Neuronal stem cell (in vitro differentiated cells): ENCODE results near the gene OR8H1.

Experiments used
- DNase-seq: peaks from one replicate; pipeline ENCODE4 v3.0.0-alpha.2; 2013; ENCODE audit warnings: low spot score
- H2AFZ ChIP-seq: one replicate; pipeline ENCODE4 v1.6.1; 2013; ENCODE audit warnings: mild to moderate bottlenecking, low read length, inconsistent platforms
- H2AK5ac ChIP-seq: 2 replicates; pipeline ENCODE4 v1.6.1; 2013; ENCODE audit warnings: low read depth, mild to moderate bottlenecking, inconsistent platforms, low read length, moderate library complexity, mixed read lengths
- H2BK120ac ChIP-seq: 2 replicates; pipeline ENCODE4 v1.6.1; 2013; ENCODE audit warnings: low read depth, mild to moderate bottlenecking, inconsistent platforms, low read length, moderate library complexity, mixed read lengths
- H2BK12ac ChIP-seq: one replicate; pipeline ENCODE4 v1.6.1; 2013; ENCODE audit warnings: low read length, inconsistent platforms
- H2BK15ac ChIP-seq: 2 replicates; pipeline ENCODE4 v1.6.1; 2013; ENCODE audit warnings: mild to moderate bottlenecking, low read length, inconsistent platforms, mixed read lengths
- H2BK5ac ChIP-seq: one replicate; pipeline ENCODE4 v1.6.1; 2013; ENCODE audit warnings: inconsistent platforms, mild to moderate bottlenecking, low read length, moderate library complexity
- H3K14ac ChIP-seq: one replicate; pipeline ENCODE4 v1.6.1; 2013; ENCODE audit warnings: low read length, inconsistent platforms
- H3K18ac ChIP-seq: 2 replicates; pipeline ENCODE4 v1.6.1; 2013; ENCODE audit warnings: low read length, inconsistent platforms
- H3K23ac ChIP-seq: 2 replicates; pipeline ENCODE4 v1.6.1; 2013; ENCODE audit warnings: low read depth, mild to moderate bottlenecking, mixed read lengths, low read length, inconsistent platforms; ENCODE audit not compliant: poor library complexity
- H3K27ac ChIP-seq: replicated peaks from 3 replicates; pipeline ENCODE4 v1.5.1; 2013; ENCODE audit warnings: low read length, inconsistent platforms
- H3K27me3 ChIP-seq, 3 experiments: 2 replicates each; pipeline ENCODE4 v1.6.1; 2013; ENCODE audit warnings: low read length in 3 of 3, mild to moderate bottlenecking in 2 of 3, inconsistent platforms in 1 of 3, low read depth in 1 of 3, mixed read lengths in 1 of 3, moderate library complexity in 1 of 3; ENCODE audit not compliant: control insufficient read depth in 3 of 3, insufficient read depth in 3 of 3
- H3K36me3 ChIP-seq, 2 donors: replicated peaks in 1 of 2; 2 replicates each; pipeline ENCODE4 v1.6.1; 2013; ENCODE audit warnings: low read length in 2 of 2; ENCODE audit not compliant: control insufficient read depth in 2 of 2, insufficient read depth in 2 of 2
- H3K4ac ChIP-seq: 2 replicates; pipeline ENCODE4 v1.6.1; 2013; ENCODE audit warnings: inconsistent platforms, mild to moderate bottlenecking, low read length, moderate library complexity
- H3K4me1 ChIP-seq, 2 donors: 1 replicate in 1 of 2; 2 replicates in 1 of 2; pipeline ENCODE4 v1.6.1; 2013; ENCODE audit warnings: low read length in 2 of 2, low read depth in 1 of 2; ENCODE audit not compliant: control insufficient read depth in 2 of 2, insufficient read depth in 1 of 2
- H3K4me2 ChIP-seq: one replicate; pipeline ENCODE4 v1.6.1; 2013; ENCODE audit warnings: mild to moderate bottlenecking, low read length, inconsistent platforms; ENCODE audit not compliant: insufficient read depth, poor library complexity, severe bottlenecking
- H3K4me3 ChIP-seq, 2 donors: 2 replicates each; pipeline ENCODE4 v1.5.1; 2013; ENCODE audit warnings: low read length in 2 of 2, mild to moderate bottlenecking in 2 of 2, inconsistent platforms in 1 of 2, moderate library complexity in 1 of 2
- H3K79me1 ChIP-seq: one replicate; pipeline ENCODE4 v1.6.1; 2013; ENCODE audit warnings: low read depth, mild to moderate bottlenecking, inconsistent platforms, low read length, moderate library complexity
- H3K9ac ChIP-seq: one replicate; pipeline ENCODE4 v1.6.1; 2013; ENCODE audit warnings: mild to moderate bottlenecking, low read depth, low read length, inconsistent platforms; ENCODE audit not compliant: poor library complexity
- H3K9me3 ChIP-seq, 2 donors: replicated peaks in 1 of 2; 2 replicates each; pipeline versions ENCODE3 to v1.6.1; 2013; ENCODE audit warnings: low read length in 2 of 2, mild to moderate bottlenecking in 2 of 2, inconsistent platforms in 1 of 2, low read depth in 1 of 2, mixed read lengths in 1 of 2, moderate library complexity in 1 of 2; ENCODE audit not compliant: control insufficient read depth in 2 of 2, insufficient read depth in 1 of 2
- H4K8ac ChIP-seq: one replicate; pipeline ENCODE4 v1.6.1; 2013; ENCODE audit warnings: low read depth, mild to moderate bottlenecking, inconsistent platforms, low read length, moderate library complexity
- H4K91ac ChIP-seq: one replicate; pipeline ENCODE4 v1.6.1; 2013; ENCODE audit warnings: low read length, low read depth, mild to moderate bottlenecking, inconsistent platforms; ENCODE audit not compliant: poor library complexity
- WGBS, 2 donors: extraction: QIAGEN DNeasy Blood & Tissue Kit; methylation state at CpG; one replicate each; pipeline ENCODE4 v1.1.7; 2013; ENCODE audit warnings: missing lambda C conversion rate in 2 of 2, mixed read lengths in 1 of 2; ENCODE audit not compliant: insufficient read length in 2 of 2, insufficient replicate concordance in 1 of 2; ENCODE audit errors: extremely low coverage in 2 of 2; 5-methylcytosine and 5-hydroxymethylcytosine counted together

OR8H1 gene

GRCh38 chr11:56314844-56315243 is 22.8 kb upstream of the OR8H1 start, which contains the start of gene OR8K3:
Gene OR8K3 (plus strand): TSS chr11:56315144. CDS start chr11:56318307, 3,163 bp downstream.
- Histone ChIP-seq H3K36me3 (no peaks in the 10 kb centered on the region), H4K8ac (no peak within 1 kb of the TSS), H2BK12ac (no peak within 1 kb of the TSS), H2AK5ac (no peak within 1 kb of the TSS), H3K27me3 (no peaks in the 10 kb centered on the region), H3K9me3 (peaks cover 0 to 1% of the 10 kb centered on the region in 2 donors), H3K27ac (no peak within 1 kb of the TSS), H3K4me2 (no peak within 1 kb of the TSS), H2BK15ac (no peak within 1 kb of the TSS), H2BK5ac (no peak within 1 kb of the TSS), H3K4ac (no peak within 1 kb of the TSS), H2AFZ (no peak within 1 kb of the TSS), H4K91ac (no peak within 1 kb of the TSS), H3K4me1 (no peaks in the 10 kb centered on the region), H3K14ac (no peak within 1 kb of the TSS), H3K79me1 (no peaks in the 10 kb centered on the region), H3K23ac (no peak within 1 kb of the TSS), H3K18ac (no peak within 1 kb of the TSS), H3K4me3 (no peak within 1 kb of the TSS), H2BK120ac (no peak within 1 kb of the TSS), H3K9ac (no peak within 1 kb of the TSS)
- no peak for DNase-seq

- Histone ChIP-seq H4K8ac (no peak overlapping the region), H3K18ac (no peak overlapping the region), H3K27me3 (no peaks in the 10 kb centered on the region), H2BK5ac (peak overlapping the region; percentile 32), H3K36me3 (peaks cover 0 to 2% of the 10 kb centered on the region in 2 donors), H3K9ac (no peak overlapping the region), H3K4me3 (peak overlapping the region in 1 of 2 donors; percentile 47), H3K4me2 (no peak overlapping the region), H2BK12ac (no peak overlapping the region), H3K14ac (peak overlapping the region; percentile 39), H3K4ac (no peak overlapping the region), H2AFZ (no peak overlapping the region), H4K91ac (no peak overlapping the region), H3K4me1 (peaks cover 0 to 1% of the 10 kb centered on the region in 2 donors), H2AK5ac (no peak overlapping the region), H2BK15ac (no peak overlapping the region), H3K27ac (no peak overlapping the region), H3K9me3 (peaks cover 0 to 5% of the 10 kb centered on the region in 2 donors), H3K79me1 (no peaks in the 10 kb centered on the region), H3K23ac (peak overlapping the region; percentile 20), H2BK120ac (no peak overlapping the region)
- DNase-seq, result no peak
- WGBS, 2 donors, result no CpG with 5 or more reads among the region's 3 CpGs
Observed at GRCh38 chr11:56307836-56308235, 15.8 kb upstream of the OR8H1 start.

- H3K36me3 ChIP-seq, result no peaks in the 10 kb centered on the region
- H3K4me3 ChIP-seq, result no peak overlapping the region
- H2BK120ac ChIP-seq, result no peak overlapping the region
- no peak for DNase-seq
- no peak overlapping the region for H3K18ac ChIP-seq
- H2BK5ac ChIP-seq, result no peak overlapping the region
- H3K4ac ChIP-seq, result no peak overlapping the region
- H4K91ac ChIP-seq, result no peak overlapping the region
- H2AK5ac ChIP-seq, result no peak overlapping the region
- no peak overlapping the region for H4K8ac ChIP-seq
- H2BK12ac ChIP-seq, result no peak overlapping the region
- no peaks in the 10 kb centered on the region for H3K79me1 ChIP-seq
- H3K4me2 ChIP-seq, result no peak overlapping the region
- no peak overlapping the region for H3K27ac ChIP-seq
- H2BK15ac ChIP-seq, result no peak overlapping the region
- no peak overlapping the region for H3K23ac ChIP-seq
- H3K4me1 ChIP-seq, result no peaks in the 10 kb centered on the region
- no peak overlapping the region for H3K14ac ChIP-seq
- no CpG with 5 or more reads among the region's 4 CpGs for WGBS, 2 donors
- H2AFZ ChIP-seq, result no peak overlapping the region
- no peaks in the 10 kb centered on the region for H3K9me3 ChIP-seq
- no peak overlapping the region for H3K9ac ChIP-seq
- H3K27me3 ChIP-seq, result no peaks in the 10 kb centered on the region
Observed at GRCh38 chr11:56296898-56297297, 4.8 kb upstream of the OR8H1 start.

GRCh38 chr11:56273854-56274253 is 18.2 kb downstream of the OR8H1 start, which contains the start of gene OR5T1:
Gene OR5T1 (plus strand): TSS chr11:56274154. CDS start chr11:56275639, 1,485 bp downstream.
- no peak within 1 kb of the TSS for H3K4me3 ChIP-seq
- H3K9me3 ChIP-seq, result no peaks in the 10 kb centered on the region
- H2BK15ac ChIP-seq, result no peak within 1 kb of the TSS
- no peak within 1 kb of the TSS for H2BK5ac ChIP-seq
- no peak within 1 kb of the TSS for H3K9ac ChIP-seq
- no peak within 1 kb of the TSS for H3K14ac ChIP-seq
- no peak within 1 kb of the TSS for H4K91ac ChIP-seq
- H3K79me1 ChIP-seq, result no peaks in the 10 kb centered on the region
- no peaks in the 10 kb centered on the region for H3K27me3 ChIP-seq
- no peak within 1 kb of the TSS for H3K23ac ChIP-seq
- H2BK120ac ChIP-seq, result no peak within 1 kb of the TSS
- no peaks in the 10 kb centered on the region for H3K4me1 ChIP-seq
- H2BK12ac ChIP-seq, result no peak within 1 kb of the TSS
- no peak within 1 kb of the TSS for H3K4ac ChIP-seq
- no peak within 1 kb of the TSS for H3K18ac ChIP-seq
- H3K36me3 ChIP-seq, result no peaks in the 10 kb centered on the region
- no peak within 1 kb of the TSS for H3K4me2 ChIP-seq
- H2AK5ac ChIP-seq, result no peak within 1 kb of the TSS
- H2AFZ ChIP-seq, result no peak within 1 kb of the TSS
- H4K8ac ChIP-seq, result no peak within 1 kb of the TSS
- no peak within 1 kb of the TSS for H3K27ac ChIP-seq
- DNase-seq, result no peak
